ENCODE data around the gene FCN2.
A peak's percentile ranks its signal among the peaks of the same experiment; 100 is the strongest.

Gene FCN2

DNA sequence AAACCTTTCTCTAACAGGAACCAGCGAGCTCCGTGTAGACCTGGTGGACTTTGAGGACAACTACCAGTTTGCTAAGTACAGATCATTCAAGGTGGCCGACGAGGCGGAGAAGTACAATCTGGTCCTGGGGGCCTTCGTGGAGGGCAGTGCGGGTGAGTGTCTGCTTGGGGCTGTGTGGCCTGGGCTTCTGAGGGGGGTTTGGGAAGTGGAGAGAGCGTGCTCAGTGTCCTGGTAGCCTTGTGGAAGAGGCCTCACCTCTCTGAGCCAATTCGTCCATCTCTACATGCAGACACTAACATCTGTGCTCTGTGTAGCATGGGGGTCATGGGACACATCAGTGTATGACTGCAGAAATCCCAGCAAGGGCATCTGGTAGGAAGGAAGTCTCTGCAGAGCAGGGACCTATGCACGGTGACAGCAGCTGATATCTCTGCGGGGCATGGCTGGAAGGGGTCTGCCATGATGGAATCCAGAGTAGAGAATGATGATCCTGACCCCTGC, 5.9 kb downstream of the FCN2 start:
- no peak for FAIRE-seq
- DNase-seq (ENCODE audit: extremely low spot score, insufficient read length, low read depth) = no peak

- FAIRE-seq = no peak
- no peak for DNase-seq (ENCODE audit: extremely low spot score, insufficient read length, low read depth)
Measured at GRCh38 chr9:134887219-134887618, 6.6 kb downstream of the FCN2 start.

- FAIRE-seq (no peak), DNase-seq (ENCODE audit: extremely low spot score, insufficient read length, low read depth) (no peak)
Measured at GRCh38 chr9:134887686-134888602, 7.3 kb downstream of the FCN2 start.

DNA sequence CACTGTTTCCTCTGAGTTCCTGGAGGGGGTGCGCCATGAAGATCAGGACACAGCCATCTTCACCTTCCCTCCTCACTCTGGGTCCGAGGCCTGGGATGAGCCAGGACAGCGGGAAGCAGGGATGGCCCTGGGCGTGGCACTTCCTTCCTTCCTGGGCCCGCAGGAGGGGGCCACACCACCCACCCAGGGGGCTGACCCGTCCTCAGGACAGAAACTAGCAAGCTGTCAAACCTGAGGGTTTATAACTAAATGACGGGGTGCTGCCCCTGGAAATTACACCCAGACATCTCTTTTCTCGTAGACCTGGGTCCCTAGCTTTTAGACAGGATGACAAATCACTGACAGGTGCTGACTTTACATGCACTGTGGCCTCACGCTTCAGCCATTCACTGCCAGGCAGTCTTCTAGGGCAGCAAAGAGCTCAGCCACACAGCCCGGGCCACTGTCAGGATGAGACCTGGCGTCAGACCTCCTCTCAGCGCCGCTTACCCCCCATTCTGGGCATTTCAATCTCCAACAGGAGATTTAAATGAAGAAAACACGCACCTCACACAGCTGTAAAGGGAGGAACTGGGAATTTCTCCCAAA, 8.1 kb downstream of the FCN2 start:
- FAIRE-seq (no peak), DNase-seq (ENCODE audit: extremely low spot score, insufficient read length, low read depth) (no peak)

DNA sequence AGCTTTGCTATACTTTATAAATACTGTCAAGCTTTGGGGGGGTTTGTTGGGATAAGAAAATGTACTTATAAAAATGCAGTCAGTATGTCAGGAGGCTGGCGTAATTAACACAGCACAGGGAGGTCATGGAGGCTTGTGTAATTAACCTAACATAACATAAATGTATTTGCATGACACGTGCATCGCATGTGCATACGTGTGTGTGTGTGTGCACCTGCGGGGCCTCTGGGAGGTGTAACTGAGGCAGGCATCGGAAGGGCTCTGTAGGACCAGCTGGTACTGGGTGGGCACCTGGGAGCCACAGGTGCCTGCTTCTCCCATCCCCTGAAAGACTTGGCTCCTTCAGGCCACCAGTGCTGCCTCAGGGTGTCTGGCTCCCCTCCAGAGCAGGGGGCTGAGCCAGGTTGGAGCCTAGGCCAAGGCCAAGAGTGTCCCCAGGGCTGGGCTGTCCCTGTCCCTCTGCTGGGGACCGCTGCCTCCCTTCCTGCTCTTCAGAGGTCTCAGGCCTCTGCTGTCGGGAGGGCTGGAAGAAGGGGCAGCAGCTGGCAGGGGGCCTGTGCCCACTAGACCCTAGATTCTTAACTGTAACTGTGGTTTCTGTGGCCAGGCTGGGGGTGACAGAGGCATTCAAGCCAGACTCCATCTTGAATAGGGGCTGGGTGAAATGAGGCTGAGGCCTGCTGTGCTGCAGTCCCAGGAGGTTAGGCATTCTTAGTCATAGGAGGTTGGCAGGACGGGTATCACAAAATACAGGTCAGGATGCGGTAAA, 9.0 kb downstream of the FCN2 start:
- FAIRE-seq = peak; percentile 68

GRCh38 chr9:134890155-134890495, 9.5 kb downstream of the FCN2 start:
- no peak for DNase-seq (ENCODE audit: extremely low spot score, insufficient read length, low read depth)

More for the DNA sequence above, 9.0 kb downstream of the FCN2 start:
- DNase-seq (ENCODE audit: extremely low spot score, insufficient read length, low read depth) = no peak

GRCh38 chr9:134891053-134891452, 10.4 kb downstream of the FCN2 start:
- no peak for FAIRE-seq

More at GRCh38 chr9:134890155-134890495, 9.5 kb downstream of the FCN2 start:
- FAIRE-seq = no peak

DNA sequence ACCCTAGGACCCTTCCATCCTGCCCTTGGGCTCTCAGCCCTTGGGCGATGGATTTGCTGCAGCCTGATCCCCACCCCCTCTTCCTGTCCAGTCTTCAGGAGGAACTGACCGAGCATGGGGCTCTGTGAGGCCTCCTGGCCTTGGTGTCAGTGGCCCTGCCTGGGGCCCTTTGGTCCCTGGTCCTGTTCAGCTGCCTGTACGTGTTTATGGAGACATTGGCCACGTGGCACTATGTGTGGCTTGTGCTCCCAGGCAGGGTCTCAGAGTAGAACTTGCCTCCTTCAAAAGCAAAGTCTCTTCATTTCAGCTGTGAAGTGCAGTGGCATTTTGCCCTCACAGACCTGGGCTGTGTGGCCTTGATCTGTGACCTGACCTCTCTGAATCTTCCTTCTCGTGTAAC, 11.1 kb downstream of the FCN2 start:
- FAIRE-seq = no peak
- DNase-seq (ENCODE audit: extremely low spot score, insufficient read length, low read depth) = no peak

More at GRCh38 chr9:134891053-134891452, 10.4 kb downstream of the FCN2 start:
- no peak for DNase-seq (ENCODE audit: extremely low spot score, insufficient read length, low read depth)

DNA sequence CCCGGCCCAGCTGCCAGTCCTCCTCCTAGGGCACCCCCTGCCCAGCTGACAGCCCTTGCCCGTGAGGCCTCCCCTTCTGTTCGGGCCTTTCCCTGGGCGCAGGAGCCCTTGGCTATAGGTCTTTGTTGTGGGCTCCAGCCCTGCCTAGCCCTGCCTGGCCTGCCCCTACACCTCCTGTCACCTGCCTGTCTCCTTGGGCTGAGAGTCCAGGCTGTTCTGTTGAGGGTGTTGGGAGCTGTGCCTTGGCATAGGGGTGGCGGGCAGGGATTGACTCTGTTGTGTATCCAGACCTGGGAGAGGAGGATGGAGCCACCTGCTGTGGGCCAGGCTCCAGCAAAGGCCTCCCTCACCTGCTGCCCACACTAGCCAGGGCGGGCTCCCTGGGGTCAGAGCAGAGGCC, 11.6 kb downstream of the FCN2 start:
- FAIRE-seq (no peak), DNase-seq (ENCODE audit: extremely low spot score, insufficient read length, low read depth) (no peak)

DNA sequence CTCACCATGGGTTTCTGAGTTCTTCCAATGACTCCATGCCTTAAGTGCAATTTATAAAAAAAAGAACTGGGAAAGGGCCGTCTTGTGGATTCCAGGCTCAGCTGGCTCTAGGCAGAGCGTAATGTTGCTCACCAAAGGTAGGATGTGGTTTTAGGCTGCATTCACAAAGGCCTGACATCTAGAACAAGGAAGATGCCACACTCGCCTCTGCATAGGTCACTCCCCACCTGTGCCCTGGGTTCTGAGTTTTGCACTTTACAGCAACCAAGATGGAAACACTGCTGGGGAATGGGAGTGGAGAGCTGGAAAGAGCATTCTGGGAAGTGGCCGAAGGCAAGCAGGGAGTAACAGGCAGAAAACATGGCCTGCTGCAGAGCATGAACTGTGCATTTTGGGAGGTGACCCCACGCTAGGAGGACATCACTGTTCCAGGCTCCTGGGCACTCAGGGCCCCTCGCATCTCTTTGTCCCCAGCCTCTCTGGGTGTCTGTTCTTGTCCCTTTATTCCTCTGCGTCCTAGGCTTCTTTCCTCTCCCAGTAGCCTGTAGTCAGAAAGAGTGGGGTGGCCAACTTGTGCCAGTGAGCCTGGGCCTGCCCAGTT, 12.3 kb downstream of the FCN2 start:
- FAIRE-seq = no peak
- DNase-seq (ENCODE audit: extremely low spot score, insufficient read length, low read depth) = no peak

DNA sequence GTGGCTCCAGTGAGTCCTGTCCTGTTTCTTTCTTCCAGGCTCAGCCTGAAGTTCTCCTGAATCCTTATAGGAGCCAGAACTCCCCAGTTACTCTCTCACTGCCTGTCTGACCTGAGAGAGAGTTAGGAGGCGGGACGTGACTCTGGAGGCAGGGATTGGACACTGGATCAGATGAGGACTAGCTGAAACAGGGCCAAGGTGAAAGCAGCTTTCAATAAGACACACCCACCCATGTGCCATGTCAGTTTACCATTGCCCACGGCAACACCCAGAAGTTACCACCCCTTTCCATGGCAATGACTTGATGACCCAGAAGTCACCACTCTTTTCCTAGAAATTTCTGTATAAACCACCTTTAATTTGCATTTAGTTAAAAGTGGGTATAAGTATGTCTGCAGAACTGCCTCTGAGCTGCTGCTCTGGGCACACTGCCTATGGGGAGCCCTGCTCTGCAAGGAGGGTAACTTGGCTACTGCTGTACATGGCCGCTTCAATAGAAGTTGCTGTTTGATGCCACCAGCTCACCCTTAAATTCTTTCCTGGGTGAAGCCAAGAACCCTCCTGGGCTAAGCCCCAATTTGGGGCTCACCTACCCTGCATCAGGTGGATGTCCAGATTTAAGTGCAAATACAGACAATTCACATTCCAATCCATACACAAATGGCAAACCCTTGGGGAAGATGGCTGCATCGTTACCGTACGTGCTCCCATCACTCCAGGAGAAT, 13.7 kb downstream of the FCN2 start:
- FAIRE-seq (no peak), DNase-seq (ENCODE audit: extremely low spot score, insufficient read length, low read depth) (no peak)

DNA sequence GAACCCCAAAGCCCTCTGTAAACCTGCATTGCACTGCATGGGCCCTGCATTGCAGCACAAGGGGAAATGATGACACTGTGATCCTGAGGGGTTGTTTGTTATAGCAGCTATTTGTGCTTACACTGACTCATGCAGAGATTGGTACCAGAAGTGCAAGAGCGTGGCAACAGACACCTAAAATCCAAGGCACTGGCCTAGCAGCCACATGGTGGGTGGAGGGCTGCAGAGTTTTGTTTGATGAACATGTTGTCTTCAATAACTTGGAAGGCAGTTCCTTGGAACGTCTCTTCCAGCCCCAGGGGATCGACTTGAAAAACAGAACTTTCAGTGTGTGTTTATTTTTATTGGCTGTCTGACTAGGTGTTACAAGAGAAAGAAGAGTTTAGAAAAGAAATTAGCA, 14.5 kb downstream of the FCN2 start:
- DNase-seq (ENCODE audit: extremely low spot score, insufficient read length, low read depth) (no peak), FAIRE-seq (no peak)

DNA sequence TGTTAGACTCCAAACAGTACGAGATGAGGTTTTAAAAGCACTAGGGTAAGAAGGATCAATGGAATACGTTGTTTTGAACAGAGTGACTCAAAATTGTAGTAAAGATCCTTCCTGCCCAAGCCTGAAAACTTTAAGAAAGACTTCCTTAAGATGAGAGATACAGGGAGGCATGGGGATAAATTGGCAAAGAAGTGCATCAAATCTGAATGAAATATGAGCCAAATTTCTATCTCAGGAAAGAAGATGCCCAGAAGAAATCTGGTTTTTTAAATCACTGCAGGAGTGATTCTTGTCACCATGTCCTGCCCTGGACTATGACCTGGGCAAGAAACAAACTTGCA, 14.9 kb downstream of the FCN2 start:
- FAIRE-seq (no peak), DNase-seq (ENCODE audit: extremely low spot score, insufficient read length, low read depth) (no peak)

DNA sequence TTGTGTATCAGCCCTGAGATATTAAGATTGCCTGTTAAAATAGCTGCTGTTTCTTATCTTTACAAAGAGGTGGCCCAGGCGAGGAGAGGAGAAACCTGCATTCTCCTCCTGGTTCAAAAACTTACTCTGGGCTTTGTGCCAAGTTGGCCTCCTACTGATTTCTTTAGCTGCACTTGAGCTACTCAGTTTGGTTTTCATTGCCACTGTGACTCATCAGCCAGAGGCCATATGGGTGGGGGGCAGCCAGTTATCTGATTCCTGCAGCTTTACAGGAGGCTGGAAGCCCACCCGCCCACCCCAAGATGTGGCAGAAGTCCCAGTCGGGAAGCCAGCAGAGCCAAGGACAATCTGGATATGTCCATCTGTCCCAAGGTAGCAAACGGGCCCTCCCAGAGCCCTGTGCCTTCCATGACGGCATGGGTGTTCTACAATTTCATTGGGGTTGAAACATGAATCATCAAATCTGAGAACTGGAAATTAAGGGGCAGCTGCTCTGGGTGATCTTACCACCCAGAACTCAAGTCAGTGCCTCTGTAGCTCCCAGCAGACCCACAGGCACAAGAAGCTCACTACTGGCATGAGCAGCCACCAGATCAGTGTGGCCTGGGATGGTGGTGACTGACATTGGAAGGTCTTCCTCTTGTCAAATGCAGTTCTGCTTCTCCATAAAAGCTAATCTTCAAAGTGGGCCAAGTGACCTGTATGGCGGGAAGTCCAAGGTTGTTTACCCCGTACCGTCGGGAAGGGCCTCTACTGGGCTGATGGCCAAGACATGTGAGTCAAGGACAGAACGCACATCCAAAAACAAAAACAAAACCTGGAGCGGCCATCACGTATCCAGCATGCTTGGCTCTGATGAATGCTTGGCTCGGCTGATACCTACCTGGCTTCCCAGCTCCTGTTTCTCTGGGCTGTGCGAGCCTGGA, 15.6 kb downstream of the FCN2 start:
- DNase-seq (ENCODE audit: extremely low spot score, insufficient read length, low read depth) (no peak), FAIRE-seq (no peak)

DNA sequence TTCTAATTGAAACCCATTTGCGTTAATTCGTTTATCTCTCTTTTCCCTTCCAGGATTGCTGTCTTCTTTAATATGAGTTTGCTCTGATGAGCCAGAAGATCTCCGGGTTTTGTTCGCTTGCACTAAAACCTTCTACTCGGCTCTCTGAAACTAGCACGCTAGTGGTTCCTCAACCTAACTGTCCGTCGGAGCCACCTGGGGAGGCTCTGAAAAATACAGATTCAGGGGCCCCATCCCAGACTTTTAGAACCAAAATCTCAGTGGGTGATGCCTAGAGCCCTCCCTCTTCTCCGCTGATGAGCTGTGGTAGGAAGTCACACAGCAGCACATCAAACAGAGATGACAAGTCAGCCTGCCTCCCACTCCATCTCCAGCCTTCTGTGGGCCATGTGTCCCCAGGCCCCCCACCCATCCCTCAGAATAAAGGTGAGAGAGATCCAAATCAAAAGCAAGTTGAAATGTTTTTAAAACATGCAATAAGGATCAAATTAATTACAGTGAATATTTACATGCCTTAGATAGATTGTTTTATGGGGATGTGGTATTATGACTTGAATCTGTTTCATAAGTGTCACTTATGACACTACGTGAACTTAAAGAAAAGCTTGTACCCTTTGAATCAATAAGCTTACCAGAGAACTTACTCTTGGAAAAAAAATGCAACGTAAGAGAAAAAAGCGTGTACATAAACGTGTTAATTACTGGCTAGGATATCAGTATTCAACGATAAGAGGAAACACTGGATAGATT, 16.4 kb downstream of the FCN2 start:
- DNase-seq (ENCODE audit: extremely low spot score, insufficient read length, low read depth) (no peak), FAIRE-seq (no peak)

GRCh38 chr9:134897584-134898170, 17.1 kb downstream of the FCN2 start:
- no peak for DNase-seq (ENCODE audit: extremely low spot score, insufficient read length, low read depth)
- FAIRE-seq = no peak

GRCh38 chr9:134898319-134898718, 17.7 kb downstream of the FCN2 start:
- FAIRE-seq = no peak
- DNase-seq (ENCODE audit: extremely low spot score, insufficient read length, low read depth) = no peak

GRCh38 chr9:134899168-134899567, 18.6 kb downstream of the FCN2 start:
- DNase-seq (ENCODE audit: extremely low spot score, insufficient read length, low read depth) (no peak), FAIRE-seq (no peak)
